GM23338 (cell line): ENCODE results near the gene CLDN2. TPM values are rescaled to one million over a fixed set of nuclear protein-coding genes. Genes with fewer than 3 reads are reported as not detected.

Experiments used
- ATAC-seq: fragments of 200-7000 bp; cut with Tn5 transposase; 3 replicates; pipeline ENCODE4 v1.9.1; 2020
- DNase-seq: peaks from one replicate; pipeline ENCODE4 v3.0.0-alpha.2; 2015; ENCODE audit warnings: low spot score
- H2AFZ ChIP-seq: fragments of 200-600 bp; sonication (generic); 2 replicates; pipeline ENCODE4 v1.8.0; 2016; ENCODE audit warnings: antibody characterized with exemption, mild to moderate bottlenecking, moderate library complexity
- H3F3A ChIP-seq: fragments of 200-600 bp; sonication (generic); replicated peaks from 2 replicates; pipeline ENCODE4 v1.8.0; 2017; ENCODE audit warnings: antibody characterized with exemption, mixed run types, low read depth
- H3K27ac ChIP-seq: fragments of 200-600 bp; sonication (generic); 2 replicates; pipeline ENCODE4 v1.6.1; 2016; ENCODE audit warnings: low read depth
- H3K27me3 ChIP-seq: fragments of 200-600 bp; sonication (generic); 2 replicates; pipeline ENCODE4 v1.8.0; 2016; ENCODE audit warnings: mild to moderate bottlenecking, mixed run types, moderate library complexity; ENCODE audit not compliant: insufficient read depth
- H3K36me3 ChIP-seq: fragments of 200-600 bp; sonication (generic); 2 replicates; pipeline ENCODE4 v1.8.0; 2016; ENCODE audit warnings: mild to moderate bottlenecking; ENCODE audit not compliant: insufficient read depth
- H3K4me1 ChIP-seq: fragments of 200-600 bp; sonication (generic); 2 replicates; pipeline ENCODE4 v1.8.0; 2016; ENCODE audit warnings: mild to moderate bottlenecking, moderate library complexity; ENCODE audit not compliant: insufficient read depth
- H3K4me2 ChIP-seq: fragments of 200-600 bp; sonication (generic); 2 replicates; pipeline ENCODE4 v1.7.1; 2017; ENCODE audit warnings: mixed run types
- H3K4me3 ChIP-seq: fragments of 200-600 bp; sonication (generic); 2 replicates; pipeline ENCODE4 v1.6.1; 2016; ENCODE audit warnings: mixed run types
- H3K79me2 ChIP-seq: fragments of 200-600 bp; sonication (generic); replicated peaks from 2 replicates; pipeline ENCODE4 v1.8.0; 2017; ENCODE audit warnings: mild to moderate bottlenecking; ENCODE audit not compliant: insufficient read depth
- H3K9me2 ChIP-seq: fragments of 200-600 bp; sonication (generic); 2 replicates; pipeline ENCODE4 v1.8.0; 2017; ENCODE audit not compliant: insufficient read depth
- H4K20me1 ChIP-seq: fragments of 200-600 bp; sonication (generic); replicated peaks from 2 replicates; pipeline ENCODE4 v1.8.0; 2017; ENCODE audit warnings: mild to moderate bottlenecking; ENCODE audit not compliant: insufficient read depth
- H3K27ac Mint-ChIP-seq: 2 replicates; pipeline ENCODE4 v1.8.0; 2020; ENCODE audit warnings: inconsistent platforms, mild to moderate bottlenecking, moderate library complexity, mixed read lengths
- H3K27me3 Mint-ChIP-seq: 3 replicates; pipeline ENCODE4 v1.8.0; 2022; ENCODE audit warnings: low read depth, mild to moderate bottlenecking, moderate library complexity, mixed read lengths, inconsistent platforms; ENCODE audit not compliant: insufficient read depth, poor library complexity
- H3K36me3 Mint-ChIP-seq: 3 replicates; pipeline ENCODE4 v1.8.0; 2021; ENCODE audit warnings: low read depth, mild to moderate bottlenecking, inconsistent platforms, moderate library complexity, mixed read lengths
- H3K4me1 Mint-ChIP-seq: 3 replicates; pipeline ENCODE4 v1.8.0; 2020; ENCODE audit warnings: mild to moderate bottlenecking, inconsistent platforms, mixed read lengths
- H3K4me3 Mint-ChIP-seq: 3 replicates; pipeline ENCODE4 v1.8.0; 2021; ENCODE audit warnings: moderate library complexity, mild to moderate bottlenecking, inconsistent platforms, mixed read lengths
- H3K9me3 Mint-ChIP-seq: 3 replicates; pipeline ENCODE4 v1.8.0; 2020; ENCODE audit warnings: moderate library complexity, mild to moderate bottlenecking, inconsistent platforms, mixed read lengths
- CTCF ChIP-seq, 2 experiments: fragments of 200-600 bp in 1 of 2; sonication (generic) in 1 of 2; conservative IDR thresholded peaks; 2 replicates each; pipeline versions ENCODE4 v1.5.1 to v1.6.1; 2016 to 2017; ENCODE audit warnings: antibody characterized with exemption in 2 of 2, low read depth in 2 of 2, mild to moderate bottlenecking in 2 of 2, moderate library complexity in 1 of 2
- POLR2AphosphoS5 ChIP-seq: IDR thresholded peaks from 2 replicates; pipeline ENCODE4 v1.6.1; 2016; ENCODE audit warnings: antibody characterized with exemption, low read depth
- STAT1 ChIP-seq: IDR thresholded peaks from one replicate; pipeline ENCODE4 v1.6.1; 2016; ENCODE audit warnings: antibody characterized with exemption; ENCODE audit not compliant: unreplicated experiment
- ZNF114 ChIP-seq: fragments of 250-450 bp; sonication (Bioruptor Pico); IDR thresholded peaks from 2 replicates; pipeline ENCODE4 v1.5.0; 2020; ENCODE audit warnings: mild to moderate bottlenecking, moderate library complexity
- ZNF462 ChIP-seq: fragments of 250-450 bp; sonication (Bioruptor Pico); IDR thresholded peaks from 2 replicates; pipeline ENCODE4 v1.5.0; 2020; ENCODE audit warnings: mild to moderate bottlenecking, moderate library complexity
- polyA plus RNA-seq: library from polyadenylated mRNA; unstranded; fragments of >200 nt; fragmentation: Nextera tagmentation; extraction: Ambion mirVana; gene quantifications from 2 replicates; pipeline ENCODE4 v1.2.1, GENCODE V29; 2016
- total RNA-seq: library from RNA; depleted of rRNA; stranded (reverse); fragments of >200 nt; shearing (Covaris generic); gene quantifications from 2 replicates; pipeline ENCODE4 v1.2.3, GENCODE V29; 2014

CLDN2 gene
- total and polyA plus RNA-seq, 2 experiments from 2014 or later: not detected

GRCh38 chrX:106874075-106874474, 46.1 kb upstream of the CLDN2 start:
- no peak overlapping the region for H3K4me2 ChIP-seq
- peaks cover 6% of the 10 kb centered on the region; the same call in 2 of the 3 replicates for H3K4me1 Mint-ChIP-seq
- no peak overlapping the region for H3K27ac Mint-ChIP-seq
- no peaks in the 10 kb centered on the region for H3K9me3 Mint-ChIP-seq
- H3K79me2 ChIP-seq: no peaks in the 10 kb centered on the region
- no peaks in the 10 kb centered on the region for H3K27me3 Mint-ChIP-seq
- no peak for ATAC-seq
- no peak overlapping the region for H2AFZ ChIP-seq
- H3K27me3 ChIP-seq: no peaks in the 10 kb centered on the region
- no peaks in the 10 kb centered on the region for H4K20me1 ChIP-seq
- no peaks in the 10 kb centered on the region for H3K36me3 Mint-ChIP-seq
- no peaks in the 10 kb centered on the region for H3F3A ChIP-seq
- H3K9me2 ChIP-seq: no peaks in the 10 kb centered on the region
- TF ChIP-seq ZNF462 (no peak), STAT1 (no peak), CTCF (conservative IDR thresholded peaks at IDR 0.05; ENCODE audit: low read depth in 2 of 2) (peak in 1 of 2 experiments; percentile 65), POLR2AphosphoS5 (no peak), ZNF114 (CRISPR knock-in tag) (no peak)
- no peak overlapping the region for H3K4me3 ChIP-seq
- H3K4me1 ChIP-seq: no peaks in the 10 kb centered on the region
- peak; percentile 38 for DNase-seq
- H3K36me3 ChIP-seq: no peaks in the 10 kb centered on the region
- no peak overlapping the region for H3K4me3 Mint-ChIP-seq
- no peak overlapping the region for H3K27ac ChIP-seq
